Skeletal muscle cell (primary cell): ENCODE data around the gene TEX2.

Source experiments
- DNase-seq: peaks from one replicate; pipeline ENCODE4 v3.0.0-alpha.2; 2010; ENCODE audit warnings: low read depth
- H3K4me3 ChIP-seq: 2 replicates; pipeline ENCODE4 v1.5.1; 2011; ENCODE audit warnings: low read depth, mild to moderate bottlenecking, control low read depth, low read length, moderate library complexity

The TEX2 gene

DNA sequence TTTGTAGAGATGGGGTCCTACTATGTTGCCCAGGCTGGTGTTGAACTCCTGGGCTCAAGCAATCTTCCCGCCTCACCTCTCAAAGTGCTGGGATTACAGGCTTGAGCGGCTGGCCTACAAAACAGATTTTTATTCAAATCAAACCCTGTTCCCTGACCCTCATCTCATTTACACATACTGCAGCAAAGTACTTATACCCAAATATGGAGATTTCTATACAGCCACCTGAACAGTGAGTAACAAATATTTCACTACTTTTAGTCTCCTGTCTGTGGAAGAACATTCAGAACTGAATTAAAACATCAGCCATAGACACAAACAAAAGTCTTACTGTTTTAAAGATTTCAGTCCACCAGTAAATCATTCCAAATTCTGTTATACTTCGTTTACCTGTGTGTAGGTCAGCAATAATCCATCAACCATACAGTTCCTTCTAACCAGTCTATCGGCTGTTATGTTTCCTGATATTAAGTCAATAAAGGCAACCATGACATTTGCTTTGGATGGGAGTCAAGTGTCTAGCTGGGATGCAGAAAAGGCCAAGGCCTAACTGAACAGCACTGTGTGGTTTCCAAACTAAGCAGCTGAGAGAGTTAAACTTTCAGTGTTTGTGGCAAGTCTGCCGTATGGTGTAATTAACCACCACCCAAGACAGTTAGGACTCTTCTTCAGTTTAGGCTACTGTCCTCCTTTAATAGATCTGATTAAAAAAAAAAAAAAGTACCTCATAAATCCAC lies 155.4 kb downstream of the TEX2 start:
- no peak for DNase-seq

DNA sequence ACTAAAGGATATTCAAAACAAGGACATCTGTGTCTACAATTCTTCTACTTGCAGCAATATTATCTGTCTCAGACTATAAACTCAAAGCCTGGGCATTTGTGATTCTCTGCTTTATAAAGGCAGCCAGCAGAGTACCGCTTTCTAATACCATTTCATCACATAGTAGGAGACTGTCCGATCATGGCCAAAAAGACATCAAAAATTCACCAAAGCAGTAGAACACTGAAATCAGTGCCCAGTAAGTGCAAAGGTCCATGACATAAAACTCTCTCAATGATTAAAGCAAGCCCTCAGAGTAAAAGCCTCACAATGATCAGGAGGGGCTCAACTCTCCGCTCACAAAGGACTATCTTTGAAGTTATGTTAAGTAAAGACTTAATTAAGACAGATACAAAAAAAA lies 156.1 kb downstream of the TEX2 start:
- no peak for DNase-seq
- no peak overlapping the region for H3K4me3 ChIP-seq

More for the DNA sequence above, 155.4 kb downstream of the TEX2 start:
- H3K4me3 ChIP-seq, result no peak overlapping the region

DNA sequence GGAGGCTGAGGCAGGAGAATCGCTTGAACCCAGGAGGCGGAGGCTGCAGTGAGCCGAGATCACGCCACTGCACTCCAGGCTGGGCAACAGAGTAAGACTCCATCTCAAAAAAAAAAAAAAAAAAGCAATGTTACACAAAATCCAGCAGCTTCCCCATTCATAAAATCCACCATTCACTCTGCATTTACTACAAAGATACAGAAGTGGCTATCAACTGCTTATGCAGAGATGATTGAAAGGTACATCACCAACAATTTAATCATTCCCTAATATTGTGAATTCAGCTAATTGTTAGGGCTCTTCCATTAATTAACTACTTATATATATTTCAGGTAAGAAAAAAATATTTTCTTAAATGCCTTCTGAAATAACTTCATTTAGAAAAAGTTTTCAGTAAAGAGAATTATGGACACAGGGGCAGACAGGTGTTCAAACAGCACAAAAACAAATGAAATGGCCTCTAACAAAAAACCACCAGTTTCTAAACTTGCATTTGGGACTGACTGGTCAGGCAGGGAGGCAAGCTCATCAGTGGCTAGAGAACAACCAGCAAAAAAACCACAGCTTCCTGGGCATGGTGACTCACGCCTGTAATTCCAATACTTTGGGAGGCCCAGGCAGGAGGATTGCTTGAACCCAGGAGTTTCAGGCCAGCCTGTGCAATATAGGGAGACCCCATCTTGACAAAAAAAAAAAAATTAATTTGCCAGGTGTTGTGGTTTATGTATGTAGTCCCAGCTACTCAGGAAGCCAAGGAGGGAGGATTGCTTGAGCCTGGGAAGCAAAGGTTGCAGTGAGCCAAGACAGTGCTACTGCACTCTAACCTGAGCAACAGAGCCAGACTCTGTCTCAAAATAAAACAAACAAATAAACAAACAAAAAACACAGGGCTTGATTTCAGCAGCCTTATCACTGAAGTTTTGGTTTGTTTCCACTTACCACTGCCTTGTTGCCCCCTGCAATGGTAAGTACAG lies 159.4 kb downstream of the TEX2 start:
- H3K4me3 ChIP-seq, result no peak overlapping the region
- no peak for DNase-seq

DNA sequence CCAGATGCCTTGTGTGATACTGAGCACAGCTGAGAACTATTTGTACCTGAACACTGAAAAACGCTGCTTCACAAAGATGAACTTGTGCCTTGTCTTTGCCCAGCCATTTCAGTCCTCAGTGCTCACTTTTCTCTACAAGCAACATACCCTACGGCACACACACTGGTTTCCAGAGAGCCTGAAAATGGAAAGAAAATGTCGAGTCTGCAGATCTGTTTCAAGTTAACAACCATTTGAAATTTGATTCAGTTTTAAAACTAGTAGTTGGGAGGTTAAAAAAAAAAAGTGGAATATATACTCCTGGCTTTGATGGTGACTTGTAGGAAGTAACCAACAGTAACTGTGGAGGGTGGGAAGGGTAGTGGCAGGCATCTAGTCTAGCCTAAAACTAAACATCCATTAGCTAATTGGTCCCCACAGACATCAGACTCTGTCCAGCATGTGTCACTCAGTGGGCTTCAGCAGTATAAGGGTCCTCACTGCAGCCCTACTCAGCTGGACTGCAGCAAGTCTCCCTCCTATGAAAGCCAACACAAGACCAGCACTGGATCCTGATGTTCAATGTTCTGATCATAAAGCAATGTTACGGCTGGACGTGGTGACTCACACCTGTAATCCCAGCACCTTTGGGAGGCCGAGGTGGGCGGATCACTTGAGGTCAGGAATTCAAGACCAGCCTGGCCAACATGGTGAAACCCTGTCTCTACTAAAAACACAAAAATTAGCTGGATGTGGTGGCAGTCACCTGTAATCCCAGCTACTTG lies 160.3 kb downstream of the TEX2 start:
- DNase-seq, result no peak
- no peak overlapping the region for H3K4me3 ChIP-seq

DNA sequence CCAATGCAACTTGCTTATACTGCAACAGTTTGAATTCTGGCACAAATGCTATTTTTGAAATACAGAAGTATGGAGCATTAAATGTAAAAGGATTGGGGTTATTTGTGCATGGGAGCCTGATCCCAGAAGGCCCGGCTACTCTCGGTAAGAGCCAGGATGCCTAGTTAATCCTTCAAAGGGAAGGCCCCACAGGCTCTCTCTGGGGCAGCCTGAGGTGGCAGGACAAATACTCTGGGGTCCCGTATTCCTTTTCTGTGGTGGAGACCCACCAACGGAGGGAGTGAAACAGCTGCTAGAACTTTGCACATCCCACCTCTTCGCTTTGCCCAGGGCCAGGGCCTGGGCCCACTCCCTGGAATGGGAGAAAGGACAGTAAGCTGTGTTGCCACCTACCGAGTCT lies 163.5 kb downstream of the TEX2 start:
- H3K4me3 ChIP-seq, result no peak overlapping the region
- DNase-seq, result no peak
